Transverse colon (tissue), 3 donors: ENCODE measurements around the gene AHR.
A peak's percentile ranks its signal among the peaks of the same experiment; 100 is the strongest.

Experiments used
- EP300 ChIP-seq: sonication (generic); formaldehyde crosslinking; IDR thresholded peaks from one replicate; pipeline ENCODE4 v1.6.1; 2017; ENCODE audit warnings: antibody characterized with exemption, low read depth
- POLR2A ChIP-seq: fragments of 450-650 bp; IDR thresholded peaks from one replicate; pipeline ENCODE4 v1.6.1; 2016; ENCODE audit warnings: antibody characterized with exemption, mild to moderate bottlenecking, moderate library complexity
- TF ChIP-seq, protein P1 (sequence below), 5 experiments: fragments of 200-600 bp in 3 of 5; fragments of 450-650 bp in 2 of 5; sonication (generic) in 3 of 5; IDR thresholded peaks; 1 replicate in 2 of 5; 2 replicates in 3 of 5; pipeline ENCODE4 v1.5.1; 2016 to 2017; ENCODE audit warnings: antibody characterized with exemption in 5 of 5, inconsistent platforms in 3 of 5, mild to moderate bottlenecking in 2 of 5, moderate library complexity in 1 of 5

GRCh38 chr7:17302575-17303142 lies 4.2 kb downstream of the AHR start:
- TF ChIP-seq, protein P1, sequence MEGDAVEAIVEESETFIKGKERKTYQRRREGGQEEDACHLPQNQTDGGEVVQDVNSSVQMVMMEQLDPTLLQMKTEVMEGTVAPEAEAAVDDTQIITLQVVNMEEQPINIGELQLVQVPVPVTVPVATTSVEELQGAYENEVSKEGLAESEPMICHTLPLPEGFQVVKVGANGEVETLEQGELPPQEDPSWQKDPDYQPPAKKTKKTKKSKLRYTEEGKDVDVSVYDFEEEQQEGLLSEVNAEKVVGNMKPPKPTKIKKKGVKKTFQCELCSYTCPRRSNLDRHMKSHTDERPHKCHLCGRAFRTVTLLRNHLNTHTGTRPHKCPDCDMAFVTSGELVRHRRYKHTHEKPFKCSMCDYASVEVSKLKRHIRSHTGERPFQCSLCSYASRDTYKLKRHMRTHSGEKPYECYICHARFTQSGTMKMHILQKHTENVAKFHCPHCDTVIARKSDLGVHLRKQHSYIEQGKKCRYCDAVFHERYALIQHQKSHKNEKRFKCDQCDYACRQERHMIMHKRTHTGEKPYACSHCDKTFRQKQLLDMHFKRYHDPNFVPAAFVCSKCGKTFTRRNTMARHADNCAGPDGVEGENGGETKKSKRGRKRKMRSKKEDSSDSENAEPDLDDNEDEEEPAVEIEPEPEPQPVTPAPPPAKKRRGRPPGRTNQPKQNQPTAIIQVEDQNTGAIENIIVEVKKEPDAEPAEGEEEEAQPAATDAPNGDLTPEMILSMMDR (IDR thresholded peaks at IDR 0.05) = peak in 1 of 5 experiments; percentile 7
- no peak for TF ChIP-seq POLR2A
- TF ChIP-seq EP300 = no peak
